ENCODE data around the gene LECT2.

DNA sequence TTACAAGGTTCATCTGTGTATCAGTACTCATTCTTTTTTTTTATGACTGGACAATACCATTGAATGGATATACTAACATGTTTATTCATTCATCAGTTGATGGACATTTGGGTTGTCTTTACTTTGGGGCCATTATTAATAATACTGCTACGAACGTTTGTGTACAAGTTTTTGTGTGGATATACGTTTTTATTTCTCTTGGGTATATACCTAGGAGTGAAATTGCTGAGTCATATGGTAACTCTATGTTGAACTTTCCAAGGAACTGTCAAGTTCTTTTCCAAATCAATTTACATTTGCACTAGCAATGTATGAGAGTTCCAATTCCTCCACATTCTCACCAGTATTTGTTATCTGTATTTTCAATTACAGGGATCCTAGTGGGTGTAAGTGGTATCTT, 12.0 kb upstream of the LECT2 start:
- TF ChIP-seq CTCF (IDR thresholded peaks at IDR 0.05), result no peak
- no peak for TF ChIP-seq SIN3A (IDR thresholded peaks at IDR 0.05; ENCODE audit: borderline replicate concordance, insufficient read depth, low read depth, low read length)
